ENCODE measurements around the gene CKS1B. TPM values are rescaled to one million over a fixed set of nuclear protein-coding genes. Genes with fewer than 3 reads are reported as not detected.

CKS1B gene
- total and polyA plus RNA-seq, 9 of the 15 experiments (the other 6 are each of a cell fraction or from before 2014, with no cell fraction given) = 215 to 1,103 (median 460) TPM

DNA sequence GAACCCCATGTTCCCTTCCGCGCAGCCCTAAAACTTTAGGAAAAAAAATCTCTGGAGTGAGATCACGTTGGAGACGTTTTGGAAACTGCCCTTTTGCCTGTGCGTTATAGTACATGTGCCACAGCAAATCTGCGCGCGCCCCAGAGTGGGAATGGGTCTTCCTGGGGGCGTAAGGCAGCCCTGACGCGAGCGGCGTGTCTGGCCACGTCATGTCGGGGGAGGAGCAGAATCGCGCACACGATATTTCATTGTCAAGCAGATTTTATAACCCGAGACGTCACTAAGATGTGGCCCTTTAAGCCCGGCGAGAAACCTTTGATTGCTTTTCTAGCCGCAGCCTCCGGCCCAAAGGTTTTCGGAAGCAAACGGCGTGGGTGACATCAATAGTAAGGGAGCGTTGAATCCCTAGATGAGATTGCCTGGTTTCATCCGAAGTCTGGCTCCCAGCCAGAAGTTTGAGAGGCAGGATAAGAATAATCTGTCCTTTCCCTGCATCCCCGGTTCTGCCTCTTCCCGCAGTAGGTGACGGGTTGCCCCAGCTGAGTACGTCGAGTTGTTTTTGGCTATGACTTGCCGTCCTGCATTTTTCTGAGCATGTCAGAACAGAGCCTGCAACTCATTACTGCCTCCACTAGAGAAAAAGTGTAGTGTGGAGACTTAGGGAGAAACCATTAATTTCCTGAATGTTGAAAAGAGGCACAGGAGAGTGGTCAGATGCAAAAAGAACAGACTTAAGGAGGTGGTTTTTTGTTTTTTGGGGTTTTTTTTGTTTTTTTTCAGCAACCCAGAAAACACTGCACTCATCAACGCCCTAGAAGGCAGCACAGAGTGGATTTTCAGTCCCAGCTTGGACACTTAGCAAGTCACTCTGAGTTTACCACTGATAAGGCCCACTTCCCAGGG lies 37.1 kb upstream of the CKS1B start (continued):
- TF ChIP-seq PRDM10 (IDR thresholded peaks at IDR 0.05; ENCODE audit: partially characterized antibody) (peak; percentile 100), ZNF586 (CRISPR knock-in tag; conservative IDR thresholded peaks at IDR 0.05) (no peak), CBFA2T2 (conservative IDR thresholded peaks at IDR 0.05) (peak; percentile 35), SIX5 (IDR thresholded peaks at IDR 0.05; ENCODE audit: borderline replicate concordance in 1 of 2, insufficient read depth in 1 of 2, low read depth in 1 of 2, low read length in 2 of 2) (0 out of 4 replicates have a peak, but pooled peaks of 1 of the 2 experiments have one; percentile 36), SIN3B (IDR thresholded peaks at IDR 0.05; ENCODE audit: low read depth) (0 out of 2 replicates have a peak, but pooled peaks have one; percentile 4), HDAC6 (IDR thresholded peaks at IDR 0.05; ENCODE audit: low read depth, low read length) (no peak), PBX2 (CRISPR knock-in tag; IDR thresholded peaks at IDR 0.05; ENCODE audit: low read depth) (no peak), PBX2 (tag; conservative IDR thresholded peaks at IDR 0.05; ENCODE audit: low read depth) (peak; percentile 82), KLF1 (tag; IDR thresholded peaks at IDR 0.05) (no peak), CEBPB (tag; IDR thresholded peaks at IDR 0.05) (no peak), PPARD (CRISPR knock-in tag; IDR thresholded peaks at IDR 0.05) (no peak), BCLAF1 (IDR thresholded peaks at IDR 0.05; ENCODE audit: borderline replicate concordance in 1 of 2, control insufficient read depth in 1 of 2, low read depth in 2 of 2, low read length in 1 of 2) (peak in 1 of 2 experiments; percentile 97; a peak in 2 of 4 replicates), SOX6 (IDR thresholded peaks at IDR 0.05) (0 out of 2 replicates have a peak, but pooled peaks have one; percentile 37), CREM (IDR thresholded peaks at IDR 0.05; ENCODE audit: low read depth) (peak; percentile 97)
- TF ChIP-seq, protein P1, sequence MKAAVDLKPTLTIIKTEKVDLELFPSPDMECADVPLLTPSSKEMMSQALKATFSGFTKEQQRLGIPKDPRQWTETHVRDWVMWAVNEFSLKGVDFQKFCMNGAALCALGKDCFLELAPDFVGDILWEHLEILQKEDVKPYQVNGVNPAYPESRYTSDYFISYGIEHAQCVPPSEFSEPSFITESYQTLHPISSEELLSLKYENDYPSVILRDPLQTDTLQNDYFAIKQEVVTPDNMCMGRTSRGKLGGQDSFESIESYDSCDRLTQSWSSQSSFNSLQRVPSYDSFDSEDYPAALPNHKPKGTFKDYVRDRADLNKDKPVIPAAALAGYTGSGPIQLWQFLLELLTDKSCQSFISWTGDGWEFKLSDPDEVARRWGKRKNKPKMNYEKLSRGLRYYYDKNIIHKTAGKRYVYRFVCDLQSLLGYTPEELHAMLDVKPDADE (conservative IDR thresholded peaks at IDR 0.05; ENCODE audit: control insufficient read depth, low read depth, low read length) = no peak
